ENCODE data around the gene ZBTB12.

Gene ZBTB12

DNA sequence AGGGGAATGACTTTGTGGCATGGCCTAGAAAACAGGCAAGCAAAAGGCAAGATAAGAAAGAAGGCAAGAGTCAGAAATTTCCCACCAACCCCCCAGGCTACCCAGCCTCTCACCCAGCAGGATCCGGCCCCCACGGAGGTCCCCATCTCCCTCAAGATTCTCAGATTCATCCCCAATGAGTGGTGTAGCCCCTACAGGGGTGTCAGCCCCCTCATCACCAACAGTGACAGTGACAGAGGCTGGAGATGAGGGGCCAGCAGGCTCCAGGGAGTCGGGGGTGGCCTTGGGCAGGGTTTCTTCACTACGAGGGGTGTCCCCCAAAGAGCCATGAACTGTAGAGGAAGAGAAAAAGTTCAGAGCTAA lies 5.4 kb downstream of the ZBTB12 start:
- DNase-seq = no peak

DNA sequence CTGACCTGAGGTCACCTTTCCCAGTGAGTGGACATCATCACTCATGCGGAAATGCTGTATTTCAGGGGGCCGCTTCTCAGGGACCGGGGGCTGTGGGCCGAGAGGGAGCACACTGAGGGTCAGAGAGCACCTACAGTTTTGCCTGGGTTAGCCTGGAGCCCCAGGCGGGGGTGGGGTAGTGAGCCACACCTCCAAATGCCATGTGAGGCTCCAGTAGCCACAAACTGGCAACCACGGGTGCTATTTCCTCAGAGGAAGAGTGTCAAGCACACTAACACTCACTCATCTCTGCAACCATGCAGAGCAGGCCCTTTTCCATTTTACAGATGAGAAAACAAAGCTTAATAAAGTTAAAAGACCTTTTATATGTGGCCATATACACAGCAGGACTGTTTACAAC lies 9.1 kb downstream of the ZBTB12 start:
- DNase-seq = no peak

DNA sequence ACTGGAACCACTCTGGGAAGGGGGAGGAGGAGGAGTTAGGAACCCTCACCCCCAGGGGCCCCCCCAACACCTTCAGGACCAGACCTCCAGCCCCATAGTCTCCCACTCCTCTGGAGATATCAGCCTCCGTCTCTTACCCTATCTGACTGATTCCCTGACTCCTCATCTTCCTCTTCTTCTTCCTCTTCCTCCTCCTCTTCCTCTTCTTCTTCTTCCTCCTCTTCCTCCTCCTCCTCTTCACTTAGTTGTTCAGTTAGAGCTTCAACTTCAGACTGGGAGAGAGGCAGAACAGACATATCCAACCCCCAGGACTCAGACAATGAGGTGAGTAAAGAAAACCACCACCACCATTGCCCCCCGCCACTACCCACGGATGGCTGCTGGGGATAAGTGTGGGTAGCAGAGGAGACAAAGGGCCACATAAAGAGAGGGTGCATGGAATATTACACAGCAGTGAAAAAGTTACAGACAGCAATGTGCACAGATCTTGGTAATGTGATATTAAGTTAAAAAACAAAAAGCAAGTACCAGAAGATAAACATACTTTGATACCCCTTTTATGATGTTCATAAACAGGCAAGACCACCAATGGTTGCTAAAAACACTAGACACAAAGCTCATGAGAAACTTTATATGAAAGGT lies 12.4 kb downstream of the ZBTB12 start:
- DNase-seq = no peak

DNA sequence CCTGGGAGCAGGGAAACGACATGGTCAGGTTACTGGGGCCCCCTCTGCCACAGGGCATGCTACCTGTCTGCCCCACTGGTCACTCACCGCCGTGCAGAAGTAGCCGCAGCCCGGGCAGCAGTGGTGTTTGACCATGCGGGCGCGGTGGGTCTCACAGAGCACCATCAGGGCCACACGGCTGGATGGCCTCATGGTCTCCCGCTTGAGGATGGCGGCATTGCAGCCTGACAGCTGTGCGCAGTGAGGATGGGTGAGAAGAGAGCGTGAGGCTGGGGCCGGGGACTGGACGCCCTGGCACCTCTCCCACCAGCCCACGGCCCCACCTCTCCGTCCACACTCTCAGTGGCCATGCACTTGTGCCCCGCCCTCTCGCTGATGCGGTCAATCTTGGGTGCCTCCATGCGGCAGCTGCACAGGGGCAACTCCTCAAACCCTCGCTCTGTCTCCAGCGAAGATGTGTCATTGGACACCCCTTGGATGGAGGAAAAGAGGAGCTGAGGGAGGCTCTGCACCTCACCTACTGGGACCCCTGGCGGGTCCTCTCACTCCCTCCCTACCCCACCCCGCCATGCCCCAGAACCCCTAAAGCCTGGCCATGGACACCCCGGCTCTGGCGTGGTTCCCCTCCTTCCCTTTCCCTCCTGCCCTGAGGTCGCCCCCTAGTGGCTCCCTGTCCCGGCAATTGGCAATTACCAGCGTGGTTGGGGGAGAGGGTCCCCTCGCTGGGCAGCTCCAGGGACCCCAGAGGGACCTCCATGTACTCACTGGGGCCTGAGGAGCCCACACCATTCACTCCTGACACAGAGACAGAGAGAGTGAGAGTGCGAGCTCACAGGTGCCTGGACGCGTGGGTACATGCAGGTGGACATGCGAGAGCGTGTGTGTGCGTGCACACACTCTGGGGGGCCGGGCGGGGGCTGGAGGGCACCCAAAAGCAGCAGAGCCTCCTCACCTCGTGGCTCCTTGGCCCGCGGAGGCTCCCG lies 13.3 kb downstream of the ZBTB12 start:
- DNase-seq = no peak

DNA sequence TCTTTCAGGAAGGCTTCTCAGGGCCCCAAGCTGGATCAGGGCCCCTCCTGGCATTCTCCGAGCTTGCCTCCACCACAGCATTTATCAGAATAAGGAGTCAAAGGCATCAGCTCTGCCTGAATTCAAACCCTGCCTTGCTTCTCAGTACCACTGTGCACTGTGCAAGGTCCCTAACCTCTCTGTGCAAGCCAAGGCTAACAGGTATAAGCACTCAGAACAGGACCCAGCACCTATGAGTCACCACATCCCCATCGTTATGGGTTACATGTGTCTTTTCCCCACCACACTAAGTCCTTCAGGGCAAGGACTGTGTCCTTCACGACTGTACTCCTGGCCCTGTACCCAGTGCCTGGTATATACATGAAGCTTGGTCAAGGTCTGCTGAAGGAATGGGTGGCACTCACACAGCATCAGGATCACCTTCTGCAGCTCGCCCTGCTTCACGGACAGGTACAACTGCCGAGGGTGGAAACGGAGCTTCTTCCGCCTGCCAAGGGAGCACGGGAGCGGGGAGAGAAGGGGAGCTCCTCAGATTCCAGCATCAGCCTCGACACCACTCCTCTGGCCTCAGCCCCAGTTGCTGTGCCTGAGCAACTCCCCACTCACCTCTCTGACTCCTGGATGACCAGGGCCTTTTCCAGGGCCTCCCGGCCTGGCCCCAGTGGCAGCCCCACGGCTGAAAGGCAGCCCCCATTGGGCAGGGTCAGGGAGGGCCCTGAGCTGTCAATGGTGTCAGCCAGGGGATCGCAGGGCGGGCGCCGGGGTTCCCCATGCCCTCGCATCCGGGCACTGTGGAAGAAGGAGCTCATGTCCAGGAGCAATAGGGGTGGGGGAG lies 14.5 kb downstream of the ZBTB12 start:
- DNase-seq = no peak

DNA sequence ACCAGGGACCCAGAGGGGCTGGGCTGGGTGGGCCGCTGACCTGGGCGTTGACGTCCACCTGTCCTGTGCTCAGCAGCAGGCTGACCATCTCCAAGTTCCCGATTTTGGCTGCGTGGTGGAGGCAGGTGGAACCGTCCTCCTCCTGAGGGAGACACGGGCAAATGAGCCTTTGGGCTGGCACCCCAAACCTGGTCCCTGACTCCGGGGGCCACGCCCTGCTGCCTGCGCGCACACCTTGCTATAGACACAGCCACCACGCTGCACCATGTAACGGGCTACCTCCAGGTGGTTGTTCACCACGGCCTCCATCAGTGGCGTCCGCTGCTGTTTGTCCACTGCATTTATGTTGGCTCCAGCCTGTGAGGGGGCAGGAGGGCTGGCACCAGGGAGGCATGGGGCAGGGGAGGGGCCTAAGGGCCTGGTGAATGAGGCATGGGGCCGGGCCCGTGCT lies 15.3 kb downstream of the ZBTB12 start:
- DNase-seq = no peak

DNA sequence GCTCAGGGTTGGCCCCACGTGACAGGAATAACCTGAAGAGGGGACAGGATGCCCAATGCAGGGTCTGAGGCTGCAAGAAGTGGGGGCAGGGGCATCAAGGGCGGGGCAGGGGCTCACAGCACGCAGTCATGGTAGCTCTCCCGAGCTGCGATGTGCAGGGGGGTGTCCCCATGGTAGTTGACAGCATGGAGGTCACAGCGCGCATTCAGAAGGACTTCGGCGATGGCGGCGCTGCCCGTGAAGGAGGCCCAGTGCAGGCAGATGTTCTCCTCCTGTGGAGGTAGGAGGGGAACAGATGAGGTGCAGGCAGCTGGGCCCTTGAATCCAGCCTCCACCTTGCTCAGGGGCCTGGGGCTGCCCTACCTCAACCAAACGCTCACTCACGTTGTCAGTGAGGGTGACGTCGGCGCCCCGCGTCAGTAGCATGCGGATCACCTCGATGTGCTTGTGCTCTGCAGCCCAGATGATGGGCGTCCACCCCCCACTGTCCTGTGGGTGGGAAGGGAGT lies 17.3 kb downstream of the ZBTB12 start:
- DNase-seq = no peak

DNA sequence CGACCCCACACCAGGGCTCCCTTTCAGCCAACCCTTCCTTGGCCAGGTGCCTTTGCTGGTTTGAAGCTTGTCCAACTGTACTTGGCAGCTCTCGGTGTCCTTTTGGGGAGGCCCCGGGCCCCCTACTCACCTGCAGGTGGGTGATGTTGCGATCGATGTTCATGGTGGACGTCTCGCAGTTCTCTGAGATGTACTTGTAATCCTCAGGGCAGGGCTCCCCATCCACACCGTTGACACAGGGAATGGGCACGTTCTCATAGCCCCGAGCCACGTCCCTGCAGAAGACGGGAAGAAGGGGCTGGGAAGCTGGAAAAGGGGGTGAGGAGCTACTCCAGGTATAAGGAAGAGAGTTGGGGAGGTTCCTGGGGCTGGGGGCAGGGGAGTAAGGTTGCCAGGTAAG lies 18.2 kb downstream of the ZBTB12 start:
- DNase-seq = no peak

DNA sequence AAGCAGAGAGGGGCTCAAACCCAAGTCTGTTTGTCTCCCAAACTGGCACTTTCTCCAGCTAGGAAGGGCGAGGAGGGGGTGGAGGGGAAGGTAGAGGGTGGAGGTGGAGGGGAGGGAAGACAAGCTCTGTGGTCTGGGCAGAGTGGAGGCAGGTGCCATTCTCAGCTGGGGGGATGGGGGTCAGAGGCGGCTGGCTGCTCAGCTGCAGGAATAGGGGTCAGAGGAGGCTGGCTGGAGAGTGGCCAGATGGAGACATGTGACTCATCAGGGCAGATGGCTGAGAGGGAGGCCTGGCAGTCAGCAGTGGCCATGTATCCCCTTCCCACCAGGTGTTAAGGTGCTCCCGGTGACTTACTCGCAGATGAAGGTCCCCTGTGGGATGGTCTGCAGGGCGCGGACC lies 19.5 kb downstream of the ZBTB12 start:
- no peak for DNase-seq

DNA sequence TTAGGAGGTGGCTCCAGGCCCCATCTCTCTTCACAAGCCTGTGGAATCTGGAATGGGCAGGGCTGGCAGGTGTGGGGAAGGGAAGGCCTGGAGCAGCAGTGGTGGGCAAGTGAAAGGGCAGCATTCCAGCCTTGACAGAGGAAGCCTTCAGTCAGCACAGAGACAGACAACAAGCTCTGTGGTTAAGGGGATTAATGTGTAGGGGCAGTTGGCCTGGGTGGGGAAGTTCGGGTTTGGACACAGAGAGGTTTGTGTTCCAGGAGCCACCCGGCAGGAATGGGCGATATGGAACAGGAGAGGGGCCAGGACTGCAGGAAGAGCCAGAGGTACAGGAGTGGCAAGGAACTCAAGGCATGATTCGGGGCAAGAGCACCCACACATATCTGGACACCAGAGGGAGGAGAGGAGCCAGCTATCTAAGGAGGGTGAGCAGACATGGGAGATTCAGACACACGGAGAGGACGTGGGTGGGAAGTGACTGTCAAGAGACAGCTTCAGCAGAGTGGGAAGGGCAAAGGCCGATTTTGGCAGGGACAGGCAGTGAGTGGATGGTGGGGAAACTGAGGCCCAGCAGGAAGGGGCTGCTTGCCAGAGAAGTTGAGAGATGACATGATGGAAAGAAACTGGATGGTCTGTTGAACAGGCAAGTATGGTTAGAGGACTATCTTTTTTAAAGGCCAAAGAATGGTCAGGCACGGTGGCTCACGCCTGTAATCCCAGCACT lies 20.6 kb downstream of the ZBTB12 start:
- DNase-seq = no peak

DNA sequence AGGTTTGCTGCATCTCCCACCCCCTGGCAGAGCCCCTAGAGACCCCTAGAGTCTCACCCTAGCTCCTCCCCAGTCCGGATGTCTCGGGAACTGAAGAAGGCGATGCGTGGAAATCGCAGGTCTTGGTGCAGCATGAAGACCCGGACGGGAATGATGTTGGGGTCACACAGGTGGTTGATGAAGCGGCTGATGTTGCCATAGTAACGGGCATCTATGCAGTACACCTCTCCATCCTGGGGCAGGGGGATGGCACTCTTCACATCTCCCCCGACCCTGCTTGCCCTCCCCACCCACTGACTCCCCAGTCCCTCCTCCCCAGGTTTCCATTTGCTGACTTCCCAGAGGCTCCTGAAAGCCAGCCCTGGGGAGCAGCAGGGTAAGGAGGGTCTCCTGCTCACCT lies 21.3 kb downstream of the ZBTB12 start:
- no peak for DNase-seq

DNA sequence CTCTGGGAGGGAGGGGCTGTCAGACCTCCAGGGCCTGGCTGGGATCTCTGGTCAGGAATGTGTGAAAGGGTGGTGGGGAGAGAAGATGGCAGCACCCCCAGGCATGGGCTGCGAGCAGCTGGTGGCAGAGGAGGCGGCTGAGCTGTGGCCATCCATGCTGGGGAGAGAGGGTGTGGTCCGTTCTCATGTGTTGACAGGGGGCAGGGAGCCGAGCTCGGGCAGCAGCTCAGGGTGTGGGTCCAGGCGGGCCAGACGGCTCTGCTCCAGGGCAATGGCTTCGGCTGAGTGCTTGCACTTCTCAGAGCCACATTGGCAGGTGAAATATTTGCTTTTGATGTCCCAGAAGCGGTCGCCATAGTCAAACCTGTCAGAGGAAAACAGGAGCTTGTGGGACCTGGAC lies 22.0 kb downstream of the ZBTB12 start:
- DNase-seq = no peak

DNA sequence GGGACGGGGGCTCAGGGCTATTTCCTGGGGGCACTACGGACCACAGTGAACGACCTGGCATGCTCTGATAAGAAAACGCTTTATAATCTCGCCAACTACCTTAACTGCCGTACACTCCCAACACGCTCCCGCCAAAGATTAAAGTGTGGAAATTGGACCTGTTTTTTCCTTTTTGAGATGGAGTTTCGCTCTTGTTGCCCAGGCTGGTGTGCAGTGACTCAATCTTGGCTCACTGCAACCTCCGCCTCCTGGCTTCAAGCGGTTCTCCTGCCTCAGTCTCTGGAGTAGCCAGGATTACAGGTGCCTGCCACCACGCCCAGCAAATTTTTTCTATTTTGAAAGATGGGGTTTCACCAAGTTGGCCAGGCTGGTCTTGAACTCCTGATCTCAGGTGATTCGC lies 22.7 kb downstream of the ZBTB12 start:
- DNase-seq = no peak

DNA sequence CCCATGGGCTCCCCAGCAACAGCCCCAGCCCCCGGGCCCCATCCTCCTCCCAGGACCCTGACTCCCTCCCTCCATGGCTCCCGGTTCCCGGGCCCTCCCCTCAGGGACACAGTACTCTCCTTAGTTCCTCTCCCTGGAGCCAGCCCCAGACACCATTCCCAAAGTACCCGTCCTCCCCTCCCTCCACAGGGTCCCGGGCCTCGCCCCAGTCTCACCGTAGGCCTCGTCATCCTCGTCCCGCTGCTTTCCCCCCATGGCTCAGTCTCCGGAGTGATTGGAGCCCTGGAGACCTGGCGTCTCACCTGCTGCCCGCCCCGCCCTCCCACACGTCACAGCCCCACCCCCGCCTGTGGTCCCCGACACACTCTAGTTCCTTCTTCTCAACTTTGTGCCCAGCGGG lies 23.2 kb downstream of the ZBTB12 start, which contains the start of gene SLC44A4:
TSS of gene SLC44A4 (minus strand) at position 272 of the 400 bp plus-strand sequence. CDS start at position 255, 17 bp downstream.
- no peak for DNase-seq

DNA sequence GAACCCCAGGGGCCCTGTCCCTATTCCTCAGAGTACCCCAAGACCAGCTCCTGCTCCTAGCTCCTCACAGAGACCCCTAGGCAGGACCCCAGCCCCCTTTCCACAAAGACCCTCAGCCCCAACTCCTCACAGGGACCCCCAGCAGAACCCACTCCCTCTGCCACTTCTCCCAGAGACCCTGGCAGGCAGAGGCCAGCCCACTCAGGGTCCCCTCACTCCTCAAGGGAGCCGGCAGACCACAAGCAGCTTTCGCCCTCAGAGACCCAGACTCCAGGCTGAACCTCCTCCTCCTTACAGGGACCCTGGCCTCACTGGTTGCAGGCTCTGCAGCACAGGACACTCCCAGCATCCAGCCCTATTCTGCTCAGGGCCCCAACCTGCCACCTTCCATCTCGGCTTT lies 23.7 kb downstream of the ZBTB12 start:
- no peak for DNase-seq

DNA sequence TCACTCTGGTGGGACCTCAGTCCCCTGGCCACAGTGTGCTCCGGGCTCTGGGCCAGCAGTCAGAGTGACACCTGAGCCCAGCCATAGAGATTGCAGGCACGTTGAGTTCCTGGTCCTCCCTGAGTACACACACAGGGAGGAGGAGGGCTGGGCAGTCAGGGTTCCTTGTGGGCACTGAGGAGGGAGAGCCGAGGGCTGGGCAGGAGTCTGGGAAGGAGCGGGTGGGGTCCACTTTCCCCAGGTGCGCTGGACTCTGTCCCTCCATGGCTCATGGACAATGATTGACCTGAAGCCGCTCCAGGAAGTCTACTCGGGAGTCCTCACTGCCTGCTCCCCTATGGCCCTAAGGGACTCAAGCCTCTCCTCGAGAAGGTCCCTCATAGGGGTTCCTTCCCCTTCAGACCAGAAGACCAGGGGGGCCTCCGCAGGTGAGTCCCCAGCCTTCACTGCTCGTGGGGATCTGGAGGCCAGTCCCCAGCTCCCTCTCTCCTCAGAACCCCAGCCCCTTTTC lies 24.2 kb downstream of the ZBTB12 start:
- DNase-seq = no peak

DNA sequence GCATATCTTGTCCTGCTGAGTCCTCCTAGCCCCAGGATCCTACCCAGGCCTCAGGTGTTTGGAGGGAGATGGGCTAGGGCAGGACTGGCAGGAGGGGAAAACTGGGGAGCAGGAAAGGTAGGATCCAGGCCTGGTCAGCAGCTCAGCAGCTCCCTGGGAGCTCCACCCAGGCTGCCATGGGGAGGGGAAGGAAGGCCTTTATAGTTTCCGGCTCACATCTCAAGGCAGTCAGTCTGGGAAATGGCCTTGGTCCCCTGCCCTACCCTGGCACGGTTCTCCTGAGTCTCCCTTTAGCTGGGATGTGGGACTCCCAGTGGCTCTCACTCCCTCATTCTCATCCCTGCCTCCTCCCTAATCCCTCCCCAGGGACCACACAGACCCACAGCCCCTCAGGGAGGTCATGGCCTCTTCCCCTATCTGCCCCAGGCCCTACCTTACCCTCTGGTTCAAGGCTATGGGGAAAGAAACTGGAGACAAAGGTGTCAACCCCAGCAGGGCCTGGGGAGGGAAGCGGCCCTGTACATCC lies 24.7 kb downstream of the ZBTB12 start:
- DNase-seq = no peak

DNA sequence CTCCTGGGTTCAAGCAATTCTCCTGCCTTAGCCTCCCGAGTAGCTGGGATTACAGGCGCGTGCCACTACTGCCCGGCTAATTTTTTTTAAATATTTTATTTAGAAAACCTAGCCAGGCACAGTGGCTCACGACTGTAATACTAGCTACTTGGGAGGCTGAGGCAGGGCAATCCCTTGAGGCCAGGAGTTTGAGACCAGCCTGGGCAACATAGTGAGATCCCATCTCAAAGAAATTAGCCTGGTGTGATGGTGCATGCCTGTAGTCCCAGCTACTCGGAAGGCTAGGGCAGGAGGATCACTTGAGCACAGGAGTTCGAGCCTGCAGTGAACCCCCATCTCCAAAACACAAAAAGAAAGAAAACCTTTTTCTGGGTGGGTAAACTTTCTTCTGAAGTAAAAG lies 25.5 kb downstream of the ZBTB12 start:
- no peak for DNase-seq

DNA sequence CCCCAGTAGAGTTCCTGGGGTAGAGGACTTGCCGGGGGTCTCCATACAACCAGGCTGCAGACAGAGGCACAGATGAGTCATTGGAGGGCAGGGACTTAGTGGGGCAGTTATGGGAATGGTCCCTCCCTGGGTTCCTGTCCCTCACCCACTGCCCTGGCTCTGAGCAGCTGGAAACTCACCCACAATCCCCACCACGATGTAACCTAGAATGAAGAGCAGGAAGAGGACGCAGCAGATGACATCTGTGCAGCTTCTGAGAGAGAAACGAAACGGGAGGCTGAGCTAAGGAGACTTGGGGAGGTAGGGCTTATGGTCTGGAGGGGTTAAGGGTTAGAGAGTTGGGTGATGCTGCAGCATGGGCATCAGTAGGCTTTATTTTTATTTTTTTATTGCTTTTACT lies 26.0 kb downstream of the ZBTB12 start:
- no peak for DNase-seq

DNA sequence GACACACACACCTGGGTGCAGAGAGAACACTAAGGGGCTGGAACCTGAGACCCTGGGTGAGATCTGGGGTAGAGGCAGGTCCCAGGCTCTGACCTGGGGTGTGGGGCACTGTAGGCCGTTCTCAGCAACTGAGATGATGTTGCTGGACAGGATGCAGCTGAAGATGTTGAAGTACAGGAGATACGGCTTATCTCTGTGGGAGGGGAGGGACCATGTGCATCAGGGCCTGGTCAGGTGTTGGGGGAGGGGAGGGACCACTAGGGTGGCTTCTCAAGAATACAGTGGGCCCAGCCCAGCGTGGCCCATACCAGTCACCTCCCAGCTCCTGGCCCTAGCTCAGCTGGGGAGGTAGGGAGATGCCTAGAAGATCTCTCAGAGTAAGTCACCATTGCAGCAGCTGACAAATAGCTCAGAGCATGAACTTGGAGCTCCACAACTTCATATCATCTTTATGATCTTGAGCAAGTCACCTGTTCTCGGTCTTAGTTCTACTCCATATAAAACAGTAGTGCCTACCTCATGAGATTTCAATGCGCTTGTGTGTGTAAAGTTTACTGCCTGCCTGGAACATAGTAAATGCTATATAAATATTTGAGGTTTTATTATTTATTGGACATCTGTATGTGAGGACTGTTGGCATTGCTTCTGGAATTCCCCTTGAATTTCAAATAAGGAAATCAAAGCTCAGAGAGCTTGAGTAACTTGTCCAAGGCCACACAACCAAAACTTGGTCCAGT lies 26.9 kb downstream of the ZBTB12 start:
- no peak for DNase-seq

DNA sequence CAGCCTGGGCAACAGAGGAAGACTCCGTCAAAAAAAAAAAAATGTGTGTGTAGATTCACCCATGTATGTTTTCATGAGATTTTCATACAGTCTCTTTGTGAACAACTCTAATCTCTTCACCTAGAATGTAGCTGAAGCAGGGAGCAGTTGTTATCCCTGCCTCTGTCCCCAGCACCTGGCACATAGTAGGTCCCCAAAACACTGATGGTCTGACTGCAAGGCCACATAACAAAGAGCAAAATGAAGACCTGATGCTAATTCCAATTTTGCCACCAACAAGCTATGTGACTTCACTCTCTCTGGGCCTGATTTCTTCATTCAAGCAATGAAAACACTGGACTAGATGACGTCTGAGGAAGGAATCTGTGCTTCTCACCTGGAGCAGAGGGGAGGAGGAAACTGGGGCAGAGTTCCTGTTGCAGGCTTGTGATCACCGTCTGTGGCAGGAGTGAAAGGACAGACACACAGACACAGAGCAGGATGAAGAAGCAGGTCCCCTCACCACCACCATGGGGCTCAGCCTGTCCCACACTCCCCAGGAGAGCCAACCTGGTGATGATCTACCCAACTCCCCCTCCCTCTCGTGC lies 27.7 kb downstream of the ZBTB12 start:
- DNase-seq = no peak

Data from GF-D8 (cell line).